HG03025 (cell line): ENCODE measurements around the gene LRRN3.
"Not testable (repeated sequence)": the region's sequence is repeated elsewhere in the genome, so short reads cannot be mapped to it uniquely, and the experiment has no call there.

ENCODE experiments used
- ATAC-seq: cut with Tn5 transposase; IDR thresholded peaks from one replicate; pipeline ENCODE4 v1.9.1; 2021; ENCODE audit warnings: mild to moderate bottlenecking, moderate library complexity; ENCODE audit not compliant: unreplicated experiment, low FRiP score

Gene LRRN3

GRCh38 chr7:111090846-111091245 lies at the start of gene LRRN3:
TSS of gene LRRN3 (plus strand) at chr7:111091127. CDS start at chr7:111122773, 31,646 bp downstream.
- ATAC-seq: no peak

- ATAC-seq: no peak
These were observed 49.4 kb upstream of the LRRN3 start for GRCh38 chr7:111041577-111041976.

GRCh38 chr7:111042842-111043241 lies 48.1 kb upstream of the LRRN3 start:
- ATAC-seq: no peak

GRCh38 chr7:111043561-111043960 lies 47.4 kb upstream of the LRRN3 start:
- ATAC-seq: no peak

GRCh38 chr7:111045449-111045848 lies 45.5 kb upstream of the LRRN3 start:
- ATAC-seq: no peak

- no peak for ATAC-seq
These were observed 43.3 kb upstream of the LRRN3 start for GRCh38 chr7:111047595-111047994.

GRCh38 chr7:111049971-111050680 lies 40.8 kb upstream of the LRRN3 start:
- no peak for ATAC-seq

GRCh38 chr7:111050875-111051416 lies 40.0 kb upstream of the LRRN3 start:
- ATAC-seq: no peak

GRCh38 chr7:111051832-111052231 lies 39.1 kb upstream of the LRRN3 start:
- ATAC-seq: no peak

- ATAC-seq: no peak
These were observed 37.9 kb upstream of the LRRN3 start for GRCh38 chr7:111053035-111053434.

- no peak for ATAC-seq
These were observed 34.6 kb upstream of the LRRN3 start for GRCh38 chr7:111056371-111056770.

GRCh38 chr7:111057066-111057465 lies 33.9 kb upstream of the LRRN3 start:
- ATAC-seq: no peak

GRCh38 chr7:111059833-111060232 lies 31.1 kb upstream of the LRRN3 start:
- no peak for ATAC-seq

GRCh38 chr7:111063166-111063565 lies 27.8 kb upstream of the LRRN3 start:
- ATAC-seq: no peak

GRCh38 chr7:111067251-111067650 lies 23.7 kb upstream of the LRRN3 start:
- no peak for ATAC-seq

- no peak for ATAC-seq
These were observed 23.2 kb upstream of the LRRN3 start for GRCh38 chr7:111067682-111068081.

GRCh38 chr7:111068618-111069017 lies 22.3 kb upstream of the LRRN3 start:
- ATAC-seq: no peak

- no peak for ATAC-seq
These were observed 19.4 kb upstream of the LRRN3 start for GRCh38 chr7:111071556-111071955.

GRCh38 chr7:111072658-111073057 lies 18.3 kb upstream of the LRRN3 start:
- ATAC-seq: not testable (repeated sequence)

GRCh38 chr7:111074071-111074747 lies 16.7 kb upstream of the LRRN3 start:
- no peak for ATAC-seq

- ATAC-seq: no peak
These were observed 16.2 kb upstream of the LRRN3 start for GRCh38 chr7:111074748-111075146.

GRCh38 chr7:111075498-111075897 lies 15.4 kb upstream of the LRRN3 start:
- ATAC-seq: no peak
